Stimulated activated CD4-positive, alpha-beta T cell treated with anti-CD3 and anti-CD28 coated beads, Interleukin-1b, Interleukin-23, amount 100 ng/mL, for 24 hours (primary cell): ENCODE results near the gene ADGB.
"Not testable (repeated sequence)": the region's sequence is repeated elsewhere in the genome, so short reads cannot be mapped to it uniquely, and the experiment has no call there.

Experiments
- DNase-seq, 4 experiments: peaks; one replicate each; pipeline ENCODE4 v3.0.0-alpha.2; 2020; ENCODE audit warnings: low read depth in 4 of 4, low spot score in 1 of 4

ADGB gene

DNA sequence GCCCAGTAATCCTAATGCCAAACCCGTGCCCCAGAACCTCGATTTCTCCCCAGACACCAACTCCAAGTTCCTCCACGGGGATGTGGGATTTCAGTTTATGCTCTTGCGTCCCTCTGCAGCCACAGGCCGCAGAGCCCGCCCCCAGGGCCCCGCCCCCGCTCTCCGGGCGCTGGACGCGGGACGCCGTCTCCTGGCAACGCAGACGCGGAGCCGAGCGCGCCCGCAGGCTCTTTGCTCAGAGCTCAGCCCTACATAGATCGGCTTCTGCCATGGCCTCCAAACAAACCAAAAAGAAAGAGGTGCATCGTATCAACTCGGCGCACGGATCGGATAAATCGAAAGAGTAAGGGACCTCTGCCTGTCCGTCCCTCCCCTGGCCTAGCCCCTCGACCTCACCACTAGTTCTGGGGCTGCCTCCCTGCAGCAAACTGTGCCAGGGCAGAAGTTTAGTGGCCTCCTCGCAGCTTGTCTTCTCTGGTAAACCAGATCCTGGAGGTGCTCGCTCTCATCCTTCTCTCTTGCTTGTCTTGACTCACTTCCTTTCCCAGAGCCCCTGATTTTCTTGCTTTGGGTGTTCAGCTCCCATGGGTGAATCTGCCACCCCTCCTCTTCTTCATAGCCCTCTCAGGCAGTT lies at the start of gene ADGB:
TSS of gene ADGB (plus strand) at position 201 of the 634 bp plus-strand sequence. CDS start at position 270, 69 bp downstream.
- DNase-seq: no peak

DNA sequence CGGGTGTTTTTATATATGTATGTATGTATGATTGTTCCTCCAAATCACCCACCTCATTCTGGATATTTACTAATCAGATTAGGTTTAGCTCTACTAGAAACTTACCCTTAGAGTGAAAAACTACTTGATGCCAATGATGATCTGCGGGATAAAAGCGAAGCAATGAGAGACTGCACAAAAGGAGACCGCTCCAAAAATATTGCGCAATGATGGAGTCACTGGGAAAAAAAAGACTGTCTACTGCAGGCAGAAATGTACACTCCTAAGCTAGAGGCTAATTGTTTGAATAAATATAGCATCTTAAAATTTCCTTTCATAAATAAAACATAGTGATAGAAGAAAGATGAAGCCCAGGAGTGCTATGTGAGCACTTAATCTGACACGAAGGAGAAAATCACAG lies 47.9 kb upstream of the ADGB start:
- DNase-seq: no peak

DNA sequence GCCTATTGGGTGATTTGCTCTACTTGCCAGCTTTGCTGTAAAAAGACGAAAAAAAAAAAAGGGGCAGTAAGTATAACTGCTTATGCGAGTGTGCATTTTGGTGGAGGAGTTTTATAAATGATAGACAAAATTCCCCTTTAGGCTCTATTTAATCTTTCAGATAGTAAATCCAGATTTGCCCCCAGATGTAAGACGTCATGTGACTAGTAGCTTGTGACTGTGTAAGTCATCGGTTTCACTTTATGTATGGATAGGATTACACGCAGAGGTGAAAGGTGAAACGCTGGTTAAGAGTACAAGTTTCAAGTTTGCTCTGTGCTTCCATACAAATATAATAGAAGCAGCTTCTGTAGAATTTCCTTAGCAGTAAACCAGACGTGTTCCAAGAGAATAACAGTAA lies 47.2 kb upstream of the ADGB start:
- no peak for DNase-seq

DNA sequence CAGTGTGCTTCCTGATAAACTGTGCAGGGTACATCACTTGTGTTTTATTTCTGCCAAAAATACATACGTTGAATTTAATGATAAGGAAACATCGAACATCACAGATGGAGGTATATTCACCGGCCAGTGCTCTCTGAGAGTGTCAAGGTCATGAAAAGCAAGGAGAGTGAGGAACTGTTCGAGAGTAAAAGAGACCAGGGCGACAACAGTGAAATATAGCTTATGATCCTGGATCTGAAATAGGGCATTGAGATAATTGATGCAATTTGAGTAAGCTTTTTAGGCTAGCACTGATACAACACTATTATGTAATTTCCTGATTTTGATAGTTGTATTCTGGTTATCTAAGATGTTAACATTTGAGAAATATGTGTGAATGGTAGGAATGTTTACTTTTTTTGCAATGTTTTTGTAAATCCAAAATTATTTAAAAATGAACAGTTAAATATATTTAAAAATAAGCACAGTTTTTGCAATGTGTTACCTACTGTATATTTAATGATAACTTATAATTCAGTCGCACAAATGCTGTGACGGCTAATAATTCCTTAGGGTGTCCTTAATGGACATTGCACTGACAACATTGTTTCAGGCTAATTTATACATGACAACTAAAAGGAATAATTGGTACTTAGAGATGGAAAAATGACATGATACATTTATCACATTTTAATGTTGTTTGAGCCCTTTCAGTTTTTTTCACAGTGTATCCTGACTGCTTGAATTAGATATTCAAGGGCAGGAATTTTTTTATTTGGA lies 45.2 kb upstream of the ADGB start:
- DNase-seq: no peak

DNA sequence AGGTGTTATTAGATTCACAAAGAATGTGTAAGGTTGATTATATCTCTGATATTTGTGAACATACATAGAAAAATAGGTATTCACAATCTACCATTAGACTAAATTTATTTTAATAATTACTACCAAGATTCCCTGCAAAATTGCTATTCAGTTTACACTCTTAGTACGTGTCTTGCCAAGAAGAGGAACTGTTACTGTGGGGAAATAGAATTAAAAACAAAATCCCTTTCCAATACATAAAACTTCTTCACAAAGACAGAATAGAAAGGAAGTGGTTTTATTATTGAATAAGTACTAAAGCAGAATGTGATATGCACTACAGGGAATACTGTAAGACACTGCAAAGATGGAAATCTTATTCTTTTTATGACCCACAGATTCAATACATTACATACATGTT lies 38.2 kb upstream of the ADGB start:
- no peak for DNase-seq

DNA sequence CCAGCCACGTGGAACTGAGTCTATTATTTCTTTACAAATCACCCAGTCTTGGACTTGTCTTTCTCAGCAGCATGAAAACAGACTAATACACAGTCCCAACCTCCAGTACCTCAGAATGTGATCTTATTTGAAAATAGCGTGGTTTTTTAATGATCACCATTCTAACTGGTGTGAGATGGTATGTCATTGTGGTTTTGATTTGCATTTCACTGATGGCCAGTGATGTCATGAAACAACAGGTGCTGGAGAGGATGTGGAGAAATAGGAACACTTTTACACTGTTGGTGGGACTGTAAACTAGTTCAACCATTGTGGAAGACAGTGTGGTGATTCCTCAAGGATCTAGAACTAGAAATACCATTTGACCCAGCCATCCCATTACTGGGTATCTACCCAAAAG lies 32.1 kb upstream of the ADGB start:
- not testable (repeated sequence) for DNase-seq

DNA sequence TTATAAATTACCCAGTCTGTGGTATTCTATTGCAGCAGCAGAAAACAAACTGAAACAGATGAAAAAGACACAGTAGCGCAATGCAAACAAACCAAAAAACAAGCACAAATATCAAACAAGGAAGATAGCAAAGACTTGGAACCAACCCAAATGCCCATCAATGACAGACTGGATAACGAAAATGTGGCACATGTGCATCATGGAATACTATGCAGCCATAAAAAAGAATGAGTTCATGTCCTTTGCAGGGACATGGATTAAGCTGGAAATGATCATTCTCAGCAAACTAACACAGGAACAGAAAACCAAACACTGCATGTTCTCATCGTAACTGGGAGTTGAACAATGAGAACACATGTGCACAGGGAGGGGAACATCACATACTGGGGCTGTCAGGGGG lies 30.2 kb upstream of the ADGB start:
- DNase-seq: not testable (repeated sequence)

DNA sequence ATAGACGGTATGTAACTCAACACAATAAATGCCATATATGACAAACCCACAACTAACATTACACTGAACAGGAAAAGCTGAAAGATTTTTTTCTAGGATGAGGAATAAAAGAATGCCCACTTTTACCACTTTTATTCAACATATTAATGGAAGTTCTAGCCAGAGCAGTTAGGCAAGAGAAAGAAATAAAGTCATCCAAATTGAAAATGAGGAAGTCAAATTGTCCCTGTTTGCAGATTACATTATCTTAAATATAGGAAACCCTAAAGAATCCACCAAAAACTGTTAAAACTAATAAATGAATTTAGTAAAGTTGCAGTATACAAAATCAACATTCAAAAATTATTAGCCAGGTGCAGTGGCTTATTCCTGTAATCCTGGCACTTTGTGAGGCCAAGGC lies 24.6 kb upstream of the ADGB start:
- DNase-seq: no peak

DNA sequence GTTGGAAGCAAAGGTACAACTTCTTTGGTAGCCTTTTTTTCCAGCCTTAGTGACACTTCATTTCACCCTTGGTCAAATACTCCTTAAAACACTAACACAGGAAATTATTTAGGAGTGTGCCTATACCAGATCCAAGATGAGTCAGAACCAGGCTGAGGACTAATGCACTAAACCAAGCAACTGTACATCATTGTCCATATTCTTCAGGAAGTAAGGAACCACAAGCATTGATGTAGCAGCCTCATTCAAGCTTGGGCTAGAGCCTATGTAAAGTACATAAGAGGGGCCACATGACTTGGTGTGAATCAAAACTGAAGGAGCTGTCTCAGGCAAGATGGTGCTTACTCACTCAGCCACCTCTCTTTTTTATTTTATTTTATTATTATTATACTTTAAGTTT lies 20.7 kb upstream of the ADGB start:
- DNase-seq: no peak

DNA sequence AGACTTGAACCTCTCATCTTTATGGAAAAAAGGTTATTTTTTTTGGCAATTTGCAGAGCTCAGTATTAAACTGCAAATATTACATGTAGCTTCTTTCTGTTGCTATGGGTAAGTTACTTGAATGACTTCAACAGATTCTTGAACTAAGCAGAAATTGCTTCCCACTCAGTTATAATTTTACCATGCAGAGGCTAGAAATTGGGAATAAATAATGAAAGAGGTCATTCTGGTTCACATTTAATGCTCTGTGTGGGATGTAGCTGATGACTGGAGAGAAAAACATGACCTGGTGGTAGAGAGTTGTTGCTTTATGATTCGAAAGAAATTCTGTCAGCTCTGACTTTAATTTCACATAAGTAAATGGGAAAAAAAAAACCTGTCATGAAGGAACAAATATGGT lies 16.8 kb upstream of the ADGB start:
- no peak for DNase-seq

DNA sequence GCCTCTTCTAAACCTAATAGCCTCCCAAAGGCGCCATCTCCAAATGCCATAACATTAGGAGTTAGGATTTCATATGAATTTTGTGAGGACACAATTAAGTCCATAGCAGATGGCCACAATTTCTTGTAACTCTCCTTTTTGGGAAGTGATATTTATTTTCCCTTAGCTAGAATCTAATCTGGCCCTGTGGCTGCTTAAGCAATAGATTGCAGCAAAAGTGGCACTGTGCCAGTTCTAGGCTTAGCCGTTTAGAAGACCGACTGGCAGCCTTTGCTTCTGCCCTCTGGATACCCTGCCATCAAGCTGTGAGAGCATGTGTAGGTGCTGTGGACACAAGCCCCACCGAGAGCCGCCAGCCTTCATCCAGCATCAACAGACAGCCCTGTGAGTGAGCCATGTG lies 15.9 kb upstream of the ADGB start:
- DNase-seq: no peak

DNA sequence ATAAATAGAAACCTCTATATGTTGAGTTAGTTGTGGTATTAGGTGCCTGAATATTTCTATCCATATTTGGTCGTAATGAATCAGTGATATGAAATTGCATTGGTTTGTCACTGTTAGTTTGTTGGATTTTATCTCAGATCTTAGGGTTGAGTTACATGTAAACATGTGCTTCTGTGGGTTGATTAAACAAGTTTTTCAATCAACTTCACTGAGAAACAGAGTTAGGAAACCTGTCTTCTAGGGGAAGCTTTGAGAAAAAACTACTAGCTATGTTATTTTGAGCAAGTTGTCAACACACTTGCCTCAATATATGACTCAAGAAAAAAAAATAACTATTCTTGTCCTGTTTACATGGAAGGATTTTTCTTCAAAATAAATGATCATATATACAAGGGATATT lies 14.8 kb upstream of the ADGB start:
- no peak for DNase-seq

DNA sequence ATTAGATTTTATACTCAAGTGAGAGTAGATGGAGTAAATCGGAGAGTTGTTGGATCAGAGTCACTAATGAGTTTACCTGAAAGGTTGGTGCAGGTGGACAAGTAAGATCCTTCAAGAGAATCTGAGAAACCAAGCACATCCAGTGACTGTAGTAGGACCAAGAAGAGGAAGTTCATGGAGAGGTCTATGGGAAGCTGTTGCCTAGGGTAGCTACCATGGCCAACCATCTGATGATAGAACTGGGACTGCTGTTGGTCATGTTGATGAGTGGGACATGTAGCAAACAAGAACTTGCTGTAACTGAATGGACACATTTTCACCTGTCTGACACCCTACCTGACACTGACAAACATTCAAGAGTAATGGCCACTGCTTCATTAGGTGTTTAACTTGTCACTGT lies 11.3 kb upstream of the ADGB start:
- DNase-seq: no peak

DNA sequence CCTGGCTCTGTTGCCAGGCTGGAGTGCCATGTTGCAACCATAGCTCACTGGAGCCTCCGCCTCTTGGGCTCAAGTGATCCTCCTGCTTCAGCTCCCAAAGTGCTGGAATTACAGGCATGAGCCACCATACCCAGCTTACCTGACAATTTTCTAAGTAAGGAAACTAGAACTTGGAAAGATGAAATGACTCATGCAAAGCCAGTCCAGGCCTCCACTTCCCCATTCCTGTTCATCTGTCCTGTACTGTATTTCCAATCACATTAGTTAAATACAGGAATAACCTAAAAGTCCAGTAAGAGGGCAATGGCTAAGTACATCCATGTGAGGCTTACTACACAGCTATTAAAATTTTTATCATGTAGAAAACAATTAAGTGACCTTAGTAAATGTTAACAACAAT lies 8.3 kb upstream of the ADGB start:
- DNase-seq: no peak

DNA sequence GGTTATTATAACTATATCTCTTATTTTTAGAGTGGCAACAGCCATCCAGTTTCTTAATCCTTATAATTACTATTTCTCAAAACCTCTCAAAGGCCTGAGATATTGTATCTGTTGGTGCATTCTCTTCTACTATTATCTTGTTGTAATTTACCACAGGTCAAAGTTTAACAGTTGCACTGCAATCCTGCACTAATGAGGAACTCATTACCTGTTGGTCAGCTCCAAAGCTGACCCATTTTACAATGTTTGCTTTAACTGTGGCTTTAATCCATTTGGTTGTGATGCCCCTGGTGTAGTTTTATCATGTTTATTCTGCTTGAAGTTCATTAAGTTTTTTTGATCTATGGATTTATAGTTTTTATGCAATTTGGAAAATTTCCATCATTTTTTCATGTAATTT lies 6.3 kb upstream of the ADGB start:
- no peak for DNase-seq

DNA sequence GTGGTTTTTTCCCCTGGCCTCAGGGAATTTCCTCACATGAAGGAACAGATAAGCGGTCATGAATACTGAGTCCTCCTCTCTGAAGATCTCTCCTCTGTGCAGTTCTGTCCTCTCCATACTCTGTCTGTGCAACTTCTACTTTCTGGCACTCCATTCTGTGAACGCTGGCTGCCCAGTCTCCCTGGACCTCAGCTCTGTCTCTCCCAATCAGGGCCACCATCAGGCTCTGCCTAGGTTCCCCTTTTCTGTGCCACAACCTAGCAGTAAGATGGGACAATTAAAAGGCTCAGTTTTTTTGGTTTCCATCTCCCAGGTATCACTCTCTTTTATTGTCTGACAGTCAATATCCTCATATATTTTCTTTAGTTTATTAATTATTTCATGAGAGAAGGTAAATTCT lies 4.8 kb upstream of the ADGB start:
- no peak for DNase-seq

DNA sequence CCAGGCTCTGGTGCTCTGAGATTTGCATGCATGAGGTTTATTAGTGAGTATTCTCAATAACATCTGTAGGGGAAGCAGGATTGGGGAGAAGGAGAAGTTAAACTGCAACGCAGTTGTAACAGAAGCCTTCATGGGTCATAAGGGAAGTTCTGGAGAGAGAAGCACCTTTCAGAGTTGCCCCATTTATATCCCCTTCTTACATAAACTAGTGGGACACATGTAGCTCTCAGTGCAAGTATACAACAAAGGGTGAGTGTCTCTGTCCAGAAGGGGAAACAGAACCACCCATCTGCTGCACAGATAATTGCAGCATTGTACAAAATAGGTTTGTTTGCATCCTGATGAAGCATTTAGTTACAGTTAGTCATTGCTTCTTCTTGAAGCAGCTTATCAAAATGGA lies 4.3 kb upstream of the ADGB start:
- no peak for DNase-seq

DNA sequence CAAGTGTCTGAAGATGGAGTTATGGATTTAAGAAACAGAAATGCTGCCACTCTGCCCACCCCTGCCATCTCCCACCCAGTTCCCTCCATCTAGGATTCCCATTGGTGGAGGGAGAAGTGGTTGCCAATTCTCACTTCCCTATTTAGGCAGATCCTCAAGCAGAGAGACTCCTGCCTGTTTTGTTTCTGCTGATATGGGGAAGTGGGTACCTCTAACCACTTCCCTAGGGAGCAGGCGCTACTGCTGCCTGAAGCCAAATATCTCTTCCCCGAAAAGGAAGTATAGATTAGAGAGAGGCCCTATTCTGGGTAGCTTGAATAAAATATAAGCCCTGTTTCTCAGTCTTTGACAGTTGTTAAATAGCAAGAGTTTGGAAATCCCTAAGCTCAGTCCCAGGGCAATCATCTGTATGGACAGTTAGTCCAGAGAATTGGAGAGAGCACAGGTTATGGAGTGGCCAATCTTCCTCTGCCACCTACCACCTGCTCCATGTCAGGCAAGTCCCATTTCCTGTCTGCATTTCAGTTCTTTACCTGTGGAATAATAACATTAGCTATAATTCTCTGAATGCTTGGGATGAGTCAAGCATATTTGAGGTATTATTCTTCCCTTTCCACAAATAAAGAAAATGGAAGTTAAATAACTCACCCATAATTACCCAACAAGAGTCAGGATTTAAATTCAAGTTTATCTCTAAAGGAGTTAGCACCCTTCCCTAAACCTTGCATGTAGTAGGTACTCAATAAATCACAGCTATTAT lies 2.6 kb upstream of the ADGB start:
- DNase-seq: no peak

DNA sequence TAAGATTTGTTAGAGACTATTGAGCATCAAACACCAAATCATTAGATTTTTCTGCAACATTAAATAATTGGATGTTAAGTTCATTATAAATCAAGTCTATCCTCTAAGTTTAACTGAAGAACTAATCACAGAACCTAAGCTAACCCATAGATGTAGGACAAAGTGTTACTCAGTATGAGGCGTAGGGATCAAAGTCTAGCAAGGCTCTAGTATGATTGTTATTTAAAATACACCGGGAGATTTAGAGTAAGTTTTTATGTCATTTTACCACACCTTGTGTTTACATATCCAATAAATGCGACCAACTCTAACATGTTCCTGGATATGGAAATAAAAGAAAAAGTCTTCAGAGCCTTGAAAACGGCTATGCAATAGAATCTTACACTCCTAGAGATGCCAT lies 2.6 kb downstream of the ADGB start:
- no peak for DNase-seq

DNA sequence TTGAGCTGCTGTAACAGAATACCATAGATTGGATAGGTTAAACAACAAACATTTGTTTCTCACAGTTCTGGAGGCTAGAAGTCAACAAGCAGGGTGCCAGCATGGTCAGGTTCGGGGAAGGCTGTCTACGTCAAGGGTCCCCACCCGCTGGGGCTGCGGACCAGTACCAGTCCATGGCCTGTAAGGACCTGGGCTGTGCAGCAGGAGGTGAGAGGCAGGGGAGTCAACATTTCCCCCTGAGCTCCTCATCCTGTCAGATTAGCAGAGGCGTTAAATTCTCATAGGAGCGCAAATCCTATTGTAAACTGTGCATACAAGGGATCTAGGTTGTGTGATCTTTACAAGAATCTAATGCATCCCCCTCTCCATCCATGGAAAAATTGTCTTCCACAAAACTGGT lies 3.8 kb downstream of the ADGB start:
- no peak for DNase-seq

DNA sequence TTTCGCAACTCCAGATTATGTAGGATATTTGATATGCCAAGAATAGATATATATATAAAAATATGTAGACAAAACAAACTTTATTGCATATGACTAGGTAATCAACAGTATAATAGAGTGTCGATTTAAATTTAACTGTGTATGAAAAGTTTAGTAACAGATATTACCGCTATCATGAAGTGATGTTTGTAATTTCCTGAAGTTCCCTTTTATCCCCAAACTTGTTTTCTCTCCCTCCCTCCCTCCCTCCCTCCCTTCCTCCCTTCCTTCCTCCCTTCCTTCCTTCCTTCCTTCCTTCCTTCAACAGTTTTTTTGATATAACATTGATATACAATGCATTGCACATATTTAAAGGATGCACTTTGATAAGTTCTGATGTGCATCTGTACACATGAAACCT lies 15.2 kb downstream of the ADGB start:
- DNase-seq: no peak

DNA sequence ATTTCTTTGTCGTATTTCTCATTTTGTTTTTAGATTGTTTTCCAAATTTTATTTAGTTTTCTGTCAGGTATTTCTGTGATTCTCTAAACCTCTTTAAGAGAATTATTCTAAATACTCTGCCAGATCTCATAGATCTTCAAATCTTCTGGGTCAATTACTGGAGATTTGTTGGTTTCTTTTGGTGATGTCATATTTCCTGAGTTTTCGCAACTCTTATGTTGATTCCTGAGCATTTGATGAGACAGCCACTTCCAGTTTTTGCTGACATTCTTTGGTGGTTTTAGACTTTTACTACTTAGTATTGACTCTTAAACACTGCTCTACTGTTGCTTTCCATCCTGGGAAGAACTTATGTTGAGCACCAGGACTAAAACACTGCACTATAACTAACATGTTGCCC lies 21.9 kb downstream of the ADGB start:
- DNase-seq: no peak
